GM13976 (cell line): ENCODE measurements around the gene IPCEF1.

Source experiments
- DNase-seq: peaks from one replicate; pipeline ENCODE4 v3.0.0; 2012; ENCODE audit warnings: low spot score
- CTCF ChIP-seq: IDR thresholded peaks from 2 replicates; pipeline ENCODE4 v1.5.1; 2012; ENCODE audit warnings: borderline replicate concordance, mild to moderate bottlenecking; ENCODE audit not compliant: insufficient read depth; ENCODE audit errors: extremely low read depth, missing control alignments, control extremely low read depth
- in situ Hi-C: fragments of 300-500 bp; cut with MboI; formaldehyde crosslinking; loops from one replicate; pipeline ENCODE4 v1.12.0; 2022; ENCODE audit warnings: low sequenced_read_pairs, mixed read lengths, inconsistent platforms; ENCODE audit not compliant: unreplicated experiment

Gene IPCEF1

GRCh38 chr6:154122195-154122925 is 234.2 kb downstream of the IPCEF1 start:
- in situ Hi-C loops = no loop called here
- no peak for TF ChIP-seq CTCF
- no peak for DNase-seq

- no peak for DNase-seq
- no peak for TF ChIP-seq CTCF
- in situ Hi-C loops = no loop called here
These were observed 239.1 kb downstream of the IPCEF1 start for GRCh38 chr6:154117485-154117884.

- TF ChIP-seq CTCF = no peak
- in situ Hi-C loops = no loop called here
- no peak for DNase-seq
These were observed 243.2 kb downstream of the IPCEF1 start for GRCh38 chr6:154113392-154113791.

DNA sequence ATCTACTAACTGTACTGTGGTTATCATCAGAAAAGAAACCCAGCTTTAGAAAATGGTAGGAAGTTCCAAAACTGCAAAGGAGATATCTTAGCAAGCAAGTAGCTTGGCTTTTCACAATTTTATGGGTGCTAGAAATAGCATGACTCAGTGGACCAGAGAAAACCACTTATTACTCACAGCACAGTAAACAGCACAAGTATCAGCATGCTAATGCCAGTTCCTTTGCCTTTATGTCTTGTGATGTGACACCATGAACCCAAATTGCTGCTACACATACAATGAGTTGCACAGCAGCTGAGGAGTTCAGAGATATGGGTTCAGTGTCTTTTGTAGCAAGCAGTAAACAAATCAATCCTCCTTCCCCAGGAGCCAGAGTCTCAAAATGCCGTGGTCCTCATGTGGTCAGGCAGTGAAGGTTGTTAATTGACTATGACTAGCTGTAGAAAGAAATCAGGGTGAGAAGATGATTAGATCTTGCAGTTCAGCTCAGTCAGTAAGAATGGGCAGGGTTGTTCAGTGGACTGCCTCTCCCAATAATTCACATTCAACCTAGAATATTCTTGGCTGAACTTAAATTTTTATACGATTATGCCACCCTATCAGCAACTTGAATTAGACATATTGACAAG is 244.3 kb downstream of the IPCEF1 start:
- in situ Hi-C loops = no loop called here
- no peak for DNase-seq
- no peak for TF ChIP-seq CTCF

GRCh38 chr6:154111025-154111424 is 245.6 kb downstream of the IPCEF1 start:
- TF ChIP-seq CTCF = no peak
- no peak for DNase-seq
- in situ Hi-C loops = no loop called here

DNA sequence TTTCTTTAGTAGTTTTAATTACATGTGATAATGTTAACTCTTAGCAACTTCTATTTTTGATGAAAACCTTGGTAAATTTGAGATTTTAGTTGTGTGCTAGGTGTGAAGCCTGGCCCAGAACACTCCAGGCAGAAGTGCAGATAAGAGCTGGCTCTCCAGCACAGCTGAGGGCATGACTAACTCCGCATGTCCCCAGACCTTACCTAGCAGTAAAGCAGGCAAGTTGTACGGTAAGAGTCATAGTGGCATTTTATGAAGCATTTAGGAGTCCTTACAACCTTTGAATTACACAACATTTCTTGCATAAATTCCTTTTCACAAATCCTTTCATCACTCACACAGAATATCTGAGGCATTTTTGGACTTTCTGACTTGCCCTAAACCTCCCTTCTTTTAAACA is 250.4 kb downstream of the IPCEF1 start:
- no peak for DNase-seq
- in situ Hi-C loops = no loop called here
- no peak for TF ChIP-seq CTCF
